Common myeloid progenitor, CD34-positive (primary cell): ENCODE measurements around the gene ACOT7.

Experiments used
- CTCF ChIA-PET: fragments of 350-600 bp; sonication (Branson Sonifier 250); formaldehyde crosslinking; loops from one replicate; lab custom pipeline; 2021; ENCODE audit warnings: antibody characterized with exemption; lab: Charles Lee
- POLR2A ChIA-PET: fragments of 350-600 bp; sonication (Branson Sonifier 250); formaldehyde crosslinking; loops from one replicate; lab custom pipeline; 2021; ENCODE audit warnings: antibody characterized with exemption; lab: Charles Lee
- DNase-seq, 3 donors: peaks; one replicate each; pipeline versions ENCODE4 v3.0.0 to v3.0.0-alpha.2; 2013
- H3K27ac ChIP-seq, 2 experiments: 1 replicate in 1 of 2; 2 replicates in 1 of 2; pipeline ENCODE4 v1.7.0; 2013; ENCODE audit warnings: inconsistent platforms in 2 of 2, low read length in 2 of 2, mild to moderate bottlenecking in 2 of 2, low read depth in 1 of 2, moderate library complexity in 1 of 2; ENCODE audit not compliant: severe bottlenecking in 2 of 2, insufficient read depth in 1 of 2, poor library complexity in 1 of 2
- H3K27me3 ChIP-seq, 5 experiments: replicated peaks in 2 of 5; 1 replicate in 3 of 5; 2 replicates in 2 of 5; pipeline versions ENCODE4 v1.6.1 to v1.7.0; 2013; ENCODE audit warnings: low read length in 4 of 5, mild to moderate bottlenecking in 2 of 5, moderate library complexity in 2 of 5, inconsistent platforms in 1 of 5; ENCODE audit not compliant: insufficient read depth in 5 of 5, control insufficient read depth in 4 of 5
- H3K36me3 ChIP-seq, 4 experiments: 1 replicate in 2 of 4; 2 replicates in 2 of 4; pipeline versions ENCODE4 v1.6.1 to v1.7.0; 2013; ENCODE audit warnings: low read length in 3 of 4, control low read depth in 1 of 4, mild to moderate bottlenecking in 1 of 4; ENCODE audit not compliant: control insufficient read depth in 4 of 4, insufficient read depth in 4 of 4
- H3K4me1 ChIP-seq, 4 experiments: 1 replicate in 3 of 4; 2 replicates in 1 of 4; pipeline versions ENCODE4 v1.6.1 to v1.7.1; 2013; ENCODE audit warnings: low read length in 3 of 4, mild to moderate bottlenecking in 3 of 4, control low read depth in 1 of 4, inconsistent platforms in 1 of 4, moderate library complexity in 1 of 4; ENCODE audit not compliant: control insufficient read depth in 4 of 4, insufficient read depth in 4 of 4; ENCODE audit errors: control extremely low read depth in 1 of 4
- H3K4me3 ChIP-seq, 7 experiments: 1 replicate in 4 of 7; 2 replicates in 3 of 7; pipeline versions ENCODE4 v1.5.1 to v1.7.0; 2013; ENCODE audit warnings: mild to moderate bottlenecking in 7 of 7, low read length in 6 of 7, moderate library complexity in 6 of 7, inconsistent platforms in 2 of 7, low read depth in 2 of 7, control low read depth in 1 of 7; ENCODE audit not compliant: insufficient read depth in 4 of 7, control insufficient read depth in 1 of 7; ENCODE audit errors: extremely low read depth in 1 of 7
- H3K9me3 ChIP-seq, 5 experiments: 1 replicate in 4 of 5; 2 replicates in 1 of 5; pipeline versions ENCODE4 v1.6.1 to v1.7.1; 2013; ENCODE audit warnings: low read length in 4 of 5, mild to moderate bottlenecking in 2 of 5, inconsistent platforms in 1 of 5, low read depth in 1 of 5, moderate library complexity in 1 of 5; ENCODE audit not compliant: control insufficient read depth in 4 of 5, insufficient read depth in 2 of 5; ENCODE audit errors: control extremely low read depth in 1 of 5
- WGBS: methylation state at CpG from one replicate; pipeline ENCODE4 v1.1.5; 2013; ENCODE audit not compliant: insufficient coverage; 5-methylcytosine and 5-hydroxymethylcytosine counted together

ACOT7 gene

GRCh38 chr1:6253380-6253779, 140.2 kb downstream of the ACOT7 start:
- CTCF ChIA-PET, result interaction anchor here (0.9 to 9.1 kb wide), 4 partner anchors 12 to 153 kb away, joined by 3 to 113 read pairs (median 3); no protein-coding TSS in a partner anchor
- 97% methylated on average over 9 of the region's 9 CpGs for WGBS
- H3K4me3 ChIP-seq, result no peak overlapping the region
- H3K36me3 ChIP-seq, result no peaks in the 10 kb centered on the region
- DNase-seq, result no peak
- H3K27me3 ChIP-seq, result peaks cover 0 to 64% (median 21%) of the 10 kb centered on the region in 5 experiments
- no peak overlapping the region for H3K27ac ChIP-seq
- POLR2A ChIA-PET, result interaction anchor here (0.7 kb wide), 1 partner anchor 99 kb away, joined by 3 read pairs; no protein-coding TSS in a partner anchor
- H3K9me3 ChIP-seq, result no peaks in the 10 kb centered on the region
- H3K4me1 ChIP-seq, result peaks cover 0 to 10% (median 5%) of the 10 kb centered on the region in 4 experiments

GRCh38 chr1:6252374-6252710, 141.2 kb downstream of the ACOT7 start:
- POLR2A ChIA-PET, result no interaction called here
- Histone ChIP-seq H3K27me3 (peaks cover 0 to 65% (median 26%) of the 10 kb centered on the region in 5 experiments), H3K4me3 (no peak overlapping the region), H3K9me3 (no peaks in the 10 kb centered on the region), H3K36me3 (no peaks in the 10 kb centered on the region), H3K27ac (no peak overlapping the region), H3K4me1 (peaks cover 0 to 10% (median 5%) of the 10 kb centered on the region in 4 experiments)
- CTCF ChIA-PET, result interaction anchor here (0.9 to 9.1 kb wide), 3 partner anchors 13 to 90 kb away, joined by 3 to 113 read pairs (median 3); no protein-coding TSS in a partner anchor
- no peak for DNase-seq
- WGBS, result 85% methylated on average over 3 of the region's 4 CpGs

GRCh38 chr1:6251681-6252373, 141.7 kb downstream of the ACOT7 start:
- DNase-seq, result no peak
- ChIA-PET POLR2A (no interaction called here), CTCF (interaction anchor here (1.4 to 9.1 kb wide), 2 partner anchors 13 to 91 kb away, joined by 3 to 113 read pairs; no protein-coding TSS in a partner anchor)
- H3K9me3 ChIP-seq, result no peaks in the 10 kb centered on the region
- H3K36me3 ChIP-seq, result no peaks in the 10 kb centered on the region
- no peak overlapping the region for H3K27ac ChIP-seq
- H3K4me3 ChIP-seq, result no peak overlapping the region
- peaks cover 0 to 10% (median 5%) of the 10 kb centered on the region in 4 experiments for H3K4me1 ChIP-seq
- H3K27me3 ChIP-seq, result peaks cover 0 to 65% (median 27%) of the 10 kb centered on the region in 5 experiments
- WGBS, result 87% methylated on average over 11 of the region's 15 CpGs

GRCh38 chr1:6251233-6251632, 142.3 kb downstream of the ACOT7 start:
- WGBS, result 89% methylated on average over 17 of the region's 19 CpGs
- no peak for DNase-seq
- CTCF ChIA-PET, result interaction anchor here (1.0 to 9.1 kb wide), 2 partner anchors 45 to 91 kb away, joined by 4 to 113 read pairs; partner anchors contain the start of gene RNF207

GRCh38 chr1:6249739-6250689, 143.6 kb downstream of the ACOT7 start:
- CTCF ChIA-PET, result interaction anchor here (1.0 to 9.1 kb wide), 2 partner anchors 44 to 92 kb away, joined by 4 to 113 read pairs; partner anchors contain the start of gene RNF207

More at GRCh38 chr1:6251233-6251632, 142.3 kb downstream of the ACOT7 start:
- Histone ChIP-seq H3K27ac (no peak overlapping the region), H3K27me3 (peaks cover 0 to 70% (median 32%) of the 10 kb centered on the region in 5 experiments), H3K4me1 (peaks cover 0 to 15% (median 9%) of the 10 kb centered on the region in 4 experiments), H3K9me3 (no peaks in the 10 kb centered on the region), H3K36me3 (no peaks in the 10 kb centered on the region), H3K4me3 (no peak overlapping the region)
- POLR2A ChIA-PET, result interaction anchor here (1.1 kb wide), 1 partner anchor 93 kb away, joined by 4 read pairs; no protein-coding TSS in a partner anchor

GRCh38 chr1:6248932-6249738, 144.4 kb downstream of the ACOT7 start:
- Histone ChIP-seq H3K27me3 (peaks cover 0 to 84% (median 31%) of the 10 kb centered on the region in 5 experiments), H3K9me3 (no peaks in the 10 kb centered on the region), H3K4me1 (peaks cover 0 to 29% (median 18%) of the 10 kb centered on the region in 4 experiments), H3K36me3 (no peaks in the 10 kb centered on the region), H3K4me3 (peak overlapping the region in 2 of 7 experiments; percentile 23 to 40), H3K27ac (no peak overlapping the region)
- ChIA-PET POLR2A (no interaction called here), CTCF (interaction anchor here (0.8 to 9.1 kb wide), 8 partner anchors 14 to 190 kb away, joined by 3 to 113 read pairs (median 4); no protein-coding TSS in a partner anchor)
- no peak for DNase-seq
- 7% methylated on average over 87 of the region's 96 CpGs for WGBS

More at GRCh38 chr1:6249739-6250689, 143.6 kb downstream of the ACOT7 start:
- Histone ChIP-seq H3K4me1 (peaks cover 0 to 26% (median 18%) of the 10 kb centered on the region in 4 experiments), H3K27ac (no peak overlapping the region), H3K27me3 (peaks cover 0 to 81% (median 32%) of the 10 kb centered on the region in 5 experiments), H3K4me3 (no peak overlapping the region), H3K36me3 (no peaks in the 10 kb centered on the region), H3K9me3 (no peaks in the 10 kb centered on the region)
- no peak for DNase-seq
- WGBS, result 14% methylated on average over 66 of the region's 71 CpGs
- POLR2A ChIA-PET, result interaction anchor here (0.6 to 1.1 kb wide), 2 partner anchors 10 to 95 kb away, joined by 3 to 4 read pairs; no protein-coding TSS in a partner anchor
